Cardiac muscle cell (in vitro differentiated cells and primary cell): ENCODE measurements around the gene PCSK5. TPM values are rescaled to one million over a fixed set of nuclear protein-coding genes. Genes with fewer than 3 reads are reported as not detected.

ENCODE experiments used
- DNase-seq, 2 donors: peaks; one replicate each; pipeline versions ENCODE4 v3.0.0 to v3.0.0-alpha.2; 2010 to 2017; ENCODE audit warnings: low read depth in 1 of 2, low spot score in 1 of 2
- H3K27ac ChIP-seq: fragments of 200-600 bp; sonication (generic); 2 replicates; pipeline ENCODE4 v1.5.1; 2016
- H3K27me3 ChIP-seq: fragments of 200-600 bp; sonication (generic); 2 replicates; pipeline ENCODE4 v1.6.0; 2016; ENCODE audit warnings: control low read depth
- H3K36me3 ChIP-seq: fragments of 200-600 bp; sonication (generic); 2 replicates; pipeline ENCODE4 v1.5.1; 2016; ENCODE audit warnings: control low read depth
- H3K4me1 ChIP-seq: fragments of 200-600 bp; sonication (generic); 2 replicates; pipeline ENCODE4 v1.8.1; 2017; ENCODE audit warnings: low read depth, mild to moderate bottlenecking, mixed run types
- H3K4me3 ChIP-seq: fragments of 200-600 bp; sonication (generic); 2 replicates; pipeline ENCODE4 v1.5.1; 2016; ENCODE audit warnings: mild to moderate bottlenecking
- H3K9me3 ChIP-seq: fragments of 200-600 bp; sonication (generic); 2 replicates; pipeline ENCODE4 v1.5.1; 2017; ENCODE audit warnings: low read depth, mild to moderate bottlenecking, control low read depth
- CTCF ChIP-seq: IDR thresholded peaks from 2 replicates; pipeline ENCODE4 v1.5.1; 2012; ENCODE audit warnings: low read depth, mild to moderate bottlenecking, low read length
- polyA plus RNA-seq: library from polyadenylated mRNA; unstranded; fragments of >200 nt; fragmentation: Nextera tagmentation; extraction: Ambion mirVana; gene quantifications from 2 replicates; pipeline ENCODE4 v1.2.1, GENCODE V29; 2016
- total RNA-seq: library from RNA; depleted of rRNA; stranded (reverse); fragments of >200 nt; gene quantifications from 2 replicates; pipeline ENCODE4 v1.2.3, GENCODE V29; 2016

PCSK5 gene
- total and polyA plus RNA-seq, 2 experiments from 2014 or later, result 6.8 to 9.6 TPM

GRCh38 chr9:76020652-76021051, 130.2 kb downstream of the PCSK5 start:
- no peak for DNase-seq
- no peak for TF ChIP-seq CTCF

GRCh38 chr9:76022317-76022716, 131.8 kb downstream of the PCSK5 start:
- no peak for TF ChIP-seq CTCF
- H3K4me3 ChIP-seq, result no peak overlapping the region
- no peaks in the 10 kb centered on the region for H3K9me3 ChIP-seq
- no peaks in the 10 kb centered on the region for H3K36me3 ChIP-seq
- H3K27ac ChIP-seq, result no peak overlapping the region
- H3K27me3 ChIP-seq, result no peaks in the 10 kb centered on the region
- no peak for DNase-seq
- no peaks in the 10 kb centered on the region for H3K4me1 ChIP-seq

More at GRCh38 chr9:76020652-76021051, 130.2 kb downstream of the PCSK5 start:
- Histone ChIP-seq H3K27ac (no peak overlapping the region), H3K4me1 (no peaks in the 10 kb centered on the region), H3K36me3 (no peaks in the 10 kb centered on the region), H3K27me3 (no peaks in the 10 kb centered on the region), H3K4me3 (no peak overlapping the region), H3K9me3 (no peaks in the 10 kb centered on the region)

GRCh38 chr9:76023715-76024195, 133.3 kb downstream of the PCSK5 start:
- Histone ChIP-seq H3K36me3 (no peaks in the 10 kb centered on the region), H3K27ac (no peak overlapping the region), H3K27me3 (no peaks in the 10 kb centered on the region), H3K9me3 (no peaks in the 10 kb centered on the region), H3K4me3 (no peak overlapping the region), H3K4me1 (no peaks in the 10 kb centered on the region)
- peak in 1 of 2 donors; percentile 17 for DNase-seq
- TF ChIP-seq CTCF, result no peak

- Histone ChIP-seq H3K27ac (no peak overlapping the region), H3K9me3 (no peaks in the 10 kb centered on the region), H3K4me3 (no peak overlapping the region), H3K36me3 (no peaks in the 10 kb centered on the region), H3K4me1 (no peaks in the 10 kb centered on the region), H3K27me3 (no peaks in the 10 kb centered on the region)
- no peak for TF ChIP-seq CTCF
- DNase-seq, result no peak
These were observed 134.8 kb downstream of the PCSK5 start for GRCh38 chr9:76025286-76025685.

- H3K27me3 ChIP-seq, result no peaks in the 10 kb centered on the region
- no peaks in the 10 kb centered on the region for H3K4me1 ChIP-seq
- no peaks in the 10 kb centered on the region for H3K36me3 ChIP-seq
- no peak overlapping the region for H3K4me3 ChIP-seq
- no peak overlapping the region for H3K27ac ChIP-seq
- DNase-seq, result no peak
- TF ChIP-seq CTCF, result no peak
- H3K9me3 ChIP-seq, result no peaks in the 10 kb centered on the region
These were observed 136.3 kb downstream of the PCSK5 start for GRCh38 chr9:76026796-76027195.

- Histone ChIP-seq H3K27ac (no peak overlapping the region), H3K9me3 (no peaks in the 10 kb centered on the region), H3K4me3 (no peak overlapping the region), H3K27me3 (no peaks in the 10 kb centered on the region), H3K36me3 (no peaks in the 10 kb centered on the region), H3K4me1 (no peaks in the 10 kb centered on the region)
- TF ChIP-seq CTCF, result no peak
- peak in 1 of 2 donors; percentile 20 for DNase-seq
These were observed 136.9 kb downstream of the PCSK5 start for GRCh38 chr9:76027416-76027815.
